GM18870 (cell line): ENCODE results near the gene NCBP2.
"Not testable (repeated sequence)": the region's sequence is repeated elsewhere in the genome, so short reads cannot be mapped to it uniquely, and the experiment has no call there.

ENCODE experiments used
- ATAC-seq: cut with Tn5 transposase; IDR thresholded peaks from one replicate; pipeline ENCODE4 v1.9.1; 2021; ENCODE audit warnings: moderate library complexity; ENCODE audit not compliant: unreplicated experiment

NCBP2 gene

DNA sequence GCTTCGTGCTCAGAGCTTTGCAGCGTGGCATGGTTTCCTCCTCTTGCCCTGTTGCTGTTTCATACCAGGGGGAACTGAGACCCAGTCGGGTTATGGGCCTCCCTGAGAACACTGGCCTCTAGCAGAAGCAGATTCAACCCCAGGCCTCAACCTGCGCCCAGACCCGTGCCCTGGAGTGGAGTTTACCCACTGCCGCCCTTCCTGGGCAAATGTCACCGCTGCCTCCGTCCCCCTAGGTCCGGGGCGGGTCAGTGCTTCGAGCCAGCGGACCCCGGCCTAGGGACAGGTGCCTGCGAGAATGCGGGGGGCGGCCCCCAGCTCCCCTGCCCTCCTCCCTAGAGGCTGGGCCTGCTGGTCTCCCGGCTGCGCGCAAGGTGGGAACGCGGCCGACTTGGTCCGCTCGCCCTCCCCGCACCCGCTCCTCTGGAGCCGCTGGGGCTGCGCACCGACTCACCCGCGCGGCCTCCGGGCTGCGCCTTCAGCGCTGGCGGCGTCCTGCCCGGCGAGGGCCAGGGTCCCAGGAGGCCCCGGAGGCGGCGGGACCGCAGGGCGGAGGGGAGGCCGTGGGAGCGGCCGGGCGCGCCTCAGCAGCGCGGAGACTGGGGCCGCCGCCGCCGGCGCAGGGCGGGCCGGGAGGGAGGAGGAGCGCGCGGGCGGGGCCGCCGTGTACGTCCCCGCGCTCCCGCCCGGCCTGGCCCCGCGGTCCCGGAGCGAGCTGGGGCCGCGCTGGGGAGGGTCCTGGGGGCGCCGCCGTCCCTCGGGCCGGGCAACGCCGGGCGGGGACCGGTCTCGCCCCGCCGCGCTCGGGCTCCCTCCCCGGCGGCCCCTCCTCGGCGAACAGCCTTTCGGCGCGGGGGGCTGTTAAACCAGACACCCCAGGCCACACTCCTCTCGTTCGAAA lies 26.2 kb upstream of the NCBP2 start, which contains the start of gene PIGZ:
Gene PIGZ, minus strand, starts transcription at position 601 of the 901 bp plus-strand sequence. CDS start 16,802 bp downstream, outside the sequence.
- no peak for ATAC-seq

DNA sequence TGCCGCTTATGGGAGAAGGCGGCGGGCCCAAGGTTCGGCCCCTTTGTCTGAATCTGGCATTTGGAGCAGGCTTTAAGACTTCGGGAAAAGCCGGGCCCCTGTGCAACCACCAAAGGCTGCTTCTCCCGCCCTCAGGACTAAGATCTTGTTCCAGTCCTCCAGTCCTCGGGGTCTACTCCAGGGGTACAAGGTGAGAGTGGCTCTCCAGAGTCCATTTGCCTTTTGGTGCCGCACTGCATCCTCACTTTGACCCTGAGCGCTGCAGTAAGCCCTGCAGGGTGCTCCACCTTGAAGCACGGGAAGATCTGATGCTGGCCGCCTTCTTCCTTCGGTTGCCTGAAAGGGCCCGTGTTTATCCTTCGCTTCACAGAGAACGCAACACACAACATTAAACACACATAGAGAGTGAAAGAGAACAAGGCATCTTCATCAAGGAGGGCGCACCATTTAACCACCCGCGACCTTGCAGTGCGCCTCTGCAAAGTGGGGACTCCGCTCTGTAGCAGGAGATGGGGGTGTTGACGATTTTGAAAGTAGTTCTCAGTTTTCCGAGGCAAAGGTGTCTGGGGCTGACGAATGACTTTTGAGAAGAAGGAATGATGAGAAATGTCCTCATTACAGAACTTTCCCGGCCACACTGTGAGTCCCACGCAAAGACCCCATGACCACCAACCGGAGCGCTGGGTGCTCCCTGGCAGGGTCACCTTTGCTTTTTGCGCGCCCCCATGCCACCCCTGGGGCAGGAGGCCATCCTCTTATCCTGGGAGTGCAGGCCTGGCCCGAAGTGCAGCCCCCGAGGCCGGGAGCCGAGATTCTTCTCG lies 25.3 kb upstream of the NCBP2 start:
- no peak for ATAC-seq

DNA sequence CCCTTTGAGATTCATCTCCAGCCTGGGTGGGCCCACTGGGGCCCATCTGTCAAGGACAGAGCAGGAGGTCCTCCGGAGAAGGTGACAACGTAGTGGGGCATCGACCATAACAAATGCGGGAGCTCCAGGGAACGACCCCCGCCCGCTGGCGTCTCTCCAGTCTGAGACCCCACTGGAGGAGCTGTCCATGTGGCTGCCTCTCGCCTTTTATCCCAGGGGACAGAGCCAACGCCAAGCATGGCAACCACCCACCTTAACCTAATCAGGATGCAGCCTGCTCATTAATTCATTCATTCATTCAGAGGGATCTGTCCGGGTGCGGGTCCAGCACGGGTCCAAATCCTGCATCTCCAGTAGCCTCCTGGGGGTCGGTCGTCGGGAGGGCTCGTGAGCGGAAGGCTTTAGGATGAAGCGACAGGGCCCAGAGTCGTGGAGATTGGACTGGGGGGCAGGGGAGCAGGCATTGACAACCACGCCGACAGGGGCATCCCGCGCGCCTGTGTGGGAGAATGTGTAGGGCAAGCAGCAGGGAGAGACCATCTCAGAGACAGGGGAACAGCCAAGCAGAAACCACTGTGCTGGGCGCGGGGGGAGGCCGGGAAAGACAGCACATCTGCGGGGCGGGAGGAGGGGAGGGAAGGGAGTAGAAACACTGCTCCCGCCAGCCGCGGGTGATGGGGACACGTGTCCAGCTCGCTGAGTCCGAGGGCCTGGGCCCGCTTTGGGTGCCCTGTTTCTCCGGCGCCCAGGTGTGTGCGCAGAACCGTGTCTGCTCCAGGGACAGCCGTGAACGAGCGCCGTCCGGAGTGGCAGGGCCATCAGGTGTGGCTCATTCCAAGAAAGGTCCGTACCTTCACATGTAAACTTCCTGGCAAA lies 24.4 kb upstream of the NCBP2 start:
- ATAC-seq: no peak

DNA sequence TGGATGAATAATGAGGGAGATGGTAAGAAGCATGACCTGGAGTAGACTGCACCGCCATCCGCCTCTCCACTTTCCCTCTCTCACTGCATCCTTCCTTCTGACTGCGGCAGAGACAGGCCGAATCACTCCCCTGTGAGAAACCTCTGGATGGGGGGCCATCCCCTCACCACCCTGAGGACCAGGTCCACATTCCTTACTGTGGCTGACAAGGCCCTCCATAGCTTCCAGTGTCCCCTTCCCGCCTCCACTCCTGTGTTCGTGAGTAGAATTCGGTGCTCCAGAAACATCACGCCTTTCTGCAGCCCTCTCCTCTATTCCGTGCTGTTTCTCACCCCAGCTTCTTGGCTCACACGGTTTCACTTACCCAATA lies 23.5 kb upstream of the NCBP2 start:
- no peak for ATAC-seq

DNA sequence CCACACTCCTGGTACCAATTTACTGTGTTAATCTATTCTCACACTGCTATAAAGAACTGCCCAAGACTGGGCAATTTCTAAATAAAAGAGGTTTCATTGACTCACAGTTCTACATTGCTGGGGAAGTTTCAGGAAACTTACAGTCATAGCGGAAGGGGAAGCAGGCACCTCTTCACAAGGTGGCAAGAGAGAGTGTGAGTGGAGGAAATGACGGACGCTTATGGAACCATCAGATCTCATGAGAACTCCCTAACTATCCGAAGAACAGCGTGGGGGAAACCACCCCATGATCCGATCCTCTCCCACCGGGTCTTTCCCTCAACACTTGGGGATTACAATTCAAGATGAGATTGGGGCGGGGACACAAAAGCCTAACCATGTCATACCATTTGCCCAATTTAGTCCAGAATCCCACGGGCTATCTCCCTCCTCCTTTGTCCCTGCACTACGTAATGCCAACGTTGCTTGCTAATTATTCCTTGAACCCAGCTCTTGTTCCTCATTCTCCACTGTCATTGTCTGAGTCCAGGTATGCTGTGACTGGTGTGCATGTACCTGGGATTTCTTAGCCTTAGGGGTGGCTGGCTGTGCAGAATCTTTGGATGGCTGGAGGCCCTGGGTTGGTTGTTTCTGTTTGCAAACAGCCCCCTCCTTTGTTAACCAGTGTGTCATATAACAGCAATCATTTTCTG lies 22.9 kb upstream of the NCBP2 start:
- ATAC-seq: no peak

DNA sequence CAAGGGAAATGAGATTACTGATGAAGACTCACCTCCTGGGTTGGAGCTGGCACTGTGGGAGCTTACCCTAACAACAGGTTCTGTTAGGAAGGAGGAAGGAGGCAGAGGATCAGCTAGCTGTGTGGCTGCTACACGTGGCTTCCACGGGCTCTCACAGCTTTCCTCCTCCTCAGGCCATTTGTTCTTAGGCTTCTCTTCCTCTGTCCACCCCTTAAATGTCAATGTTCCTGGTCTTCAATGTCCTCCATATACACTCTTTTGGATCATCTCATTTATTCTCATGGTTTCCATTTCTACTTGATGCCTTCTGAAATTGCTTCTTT lies 21.3 kb upstream of the NCBP2 start:
- no peak for ATAC-seq

DNA sequence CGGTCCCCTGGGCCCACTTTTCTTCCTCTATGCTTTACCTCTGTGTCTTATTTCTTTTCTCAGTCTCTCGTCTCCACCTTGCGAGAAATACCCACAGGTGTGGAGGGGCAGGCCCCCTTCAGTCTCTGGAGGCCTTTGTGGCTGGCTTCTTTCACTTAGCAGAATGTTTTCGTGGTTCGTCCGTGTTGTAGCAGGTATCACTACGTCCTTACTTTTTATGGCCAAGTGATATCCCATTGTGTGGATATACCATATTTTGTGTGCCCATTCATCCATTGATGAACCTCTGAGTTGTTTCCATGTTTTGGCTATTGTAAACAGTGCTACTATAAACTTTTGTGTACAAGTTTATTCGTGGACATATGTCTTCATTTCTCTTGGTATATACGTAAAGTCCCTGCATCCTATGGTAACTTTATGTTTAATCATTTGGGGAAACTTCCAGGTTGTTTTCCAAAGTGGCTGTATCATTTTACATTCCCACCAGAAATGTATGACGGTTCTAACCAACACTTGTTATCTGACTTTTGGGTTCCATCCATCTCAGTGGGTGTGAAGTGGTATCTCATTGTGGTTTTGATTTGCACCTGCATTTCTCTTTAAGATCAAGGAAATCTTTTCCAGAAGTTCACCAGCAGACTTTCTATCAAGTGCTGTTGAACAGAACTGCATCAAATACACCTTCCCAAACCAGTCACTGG lies 20.8 kb upstream of the NCBP2 start:
- ATAC-seq: no peak

DNA sequence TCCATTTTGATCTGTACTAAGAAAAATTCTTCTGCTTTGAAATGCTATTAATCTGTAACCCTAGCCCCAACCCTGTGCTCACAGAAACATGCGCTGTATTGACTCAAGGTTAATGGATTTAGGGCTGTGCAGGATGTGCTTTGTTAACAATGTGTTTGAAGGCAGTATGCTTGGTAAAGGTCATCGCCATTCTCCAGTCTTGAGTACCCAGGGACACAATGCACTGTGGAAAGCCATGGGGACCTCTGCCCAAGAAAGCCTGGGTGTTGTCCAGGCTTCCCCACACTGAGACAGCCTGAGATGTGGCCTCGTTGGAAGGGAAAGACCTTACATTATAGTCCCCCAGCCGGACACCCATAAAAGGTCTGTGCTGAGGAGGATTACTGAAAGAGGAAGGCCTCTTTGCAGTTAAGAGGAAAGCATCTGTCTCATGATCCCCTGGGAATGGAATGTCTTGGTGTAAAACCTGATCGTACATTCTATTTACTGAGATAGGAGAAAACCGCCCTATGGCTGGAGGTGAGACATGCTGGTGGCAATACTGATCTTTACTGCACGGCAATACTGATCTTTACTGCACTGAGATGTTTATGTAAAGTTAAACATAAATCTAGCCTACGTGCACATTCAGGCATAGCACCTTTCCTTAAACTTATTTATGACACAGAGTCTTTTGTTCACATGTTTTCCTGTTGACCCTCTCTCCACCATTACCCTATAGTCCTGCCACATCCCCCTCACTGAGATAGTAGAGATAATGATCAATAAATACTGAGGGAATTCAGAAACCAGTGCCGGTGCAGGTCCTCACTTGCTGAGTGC lies 20.0 kb upstream of the NCBP2 start:
- no peak for ATAC-seq

DNA sequence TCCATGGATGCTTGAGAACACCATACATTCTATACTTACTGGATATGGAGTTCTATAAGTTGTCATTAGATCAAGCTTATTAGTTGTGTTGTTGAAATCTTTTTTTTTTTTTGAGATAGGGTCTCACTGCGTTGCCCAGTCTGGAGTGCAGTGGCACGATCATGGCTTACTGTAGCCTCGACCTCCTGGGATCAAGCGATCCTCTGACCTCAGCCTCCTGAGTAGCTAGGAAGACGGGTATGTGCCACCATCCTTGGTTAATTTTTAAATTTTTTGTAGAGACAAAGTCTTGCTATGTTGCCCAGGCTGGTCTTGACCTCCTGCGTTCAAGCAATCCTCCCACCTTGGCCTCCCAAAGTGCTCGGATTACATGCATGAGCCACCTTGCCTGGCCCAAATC lies 12.5 kb upstream of the NCBP2 start:
- no peak for ATAC-seq

DNA sequence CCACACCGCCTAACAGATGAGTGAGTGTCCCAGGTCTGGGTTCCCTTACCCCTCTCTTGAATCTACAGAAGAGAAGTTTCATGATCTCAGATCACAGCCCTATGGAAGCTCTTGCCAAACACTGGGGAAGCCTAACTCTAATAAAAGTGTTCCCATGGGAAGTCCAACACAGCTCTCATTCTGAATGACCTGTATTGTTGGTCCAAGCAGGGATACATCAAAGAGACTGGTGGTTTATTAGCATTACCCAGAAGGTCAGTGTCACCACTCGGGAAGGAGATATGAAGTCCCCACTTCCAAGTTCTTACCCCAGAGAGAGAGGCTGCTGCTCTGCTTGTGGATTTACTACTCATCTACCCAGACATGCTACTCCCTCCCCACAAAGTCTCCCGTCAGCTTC lies 9.0 kb upstream of the NCBP2 start:
- no peak for ATAC-seq

DNA sequence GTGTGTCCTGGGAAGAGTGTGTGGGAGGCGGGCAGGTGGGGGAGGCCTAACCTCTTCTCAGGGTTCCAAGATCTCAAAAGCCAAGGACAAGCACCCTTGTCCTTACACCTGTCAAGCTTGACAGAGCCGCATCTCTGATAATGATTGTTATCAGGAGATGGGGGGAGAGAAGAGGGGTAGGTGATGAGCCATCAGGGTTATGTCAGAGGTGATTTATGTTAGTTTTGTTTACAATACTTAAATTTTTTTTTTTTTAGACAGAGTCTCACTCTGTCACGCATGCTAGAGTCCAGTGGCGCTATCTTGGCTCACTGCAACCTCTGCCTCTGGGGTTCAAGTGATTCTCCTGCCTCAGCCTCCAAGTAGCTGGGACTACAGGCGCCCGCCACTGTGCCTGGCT lies 7.4 kb upstream of the NCBP2 start:
- no peak for ATAC-seq

DNA sequence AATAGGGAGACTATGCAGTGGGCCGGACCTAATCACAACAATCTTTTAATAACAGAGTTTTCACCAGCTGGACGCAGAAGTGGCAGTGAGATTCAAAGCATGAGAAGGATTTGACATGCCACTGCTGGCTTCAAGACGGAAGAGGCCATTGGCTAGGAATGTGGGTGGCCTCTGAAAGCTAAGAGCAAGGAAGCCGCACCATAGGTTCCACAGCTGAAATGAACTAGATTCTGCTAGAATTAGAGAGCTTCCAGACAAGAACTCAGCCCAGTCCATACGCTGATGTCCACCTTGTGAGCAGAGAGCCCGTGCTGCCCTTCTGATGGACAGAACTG lies 6.9 kb upstream of the NCBP2 start:
- ATAC-seq: no peak

DNA sequence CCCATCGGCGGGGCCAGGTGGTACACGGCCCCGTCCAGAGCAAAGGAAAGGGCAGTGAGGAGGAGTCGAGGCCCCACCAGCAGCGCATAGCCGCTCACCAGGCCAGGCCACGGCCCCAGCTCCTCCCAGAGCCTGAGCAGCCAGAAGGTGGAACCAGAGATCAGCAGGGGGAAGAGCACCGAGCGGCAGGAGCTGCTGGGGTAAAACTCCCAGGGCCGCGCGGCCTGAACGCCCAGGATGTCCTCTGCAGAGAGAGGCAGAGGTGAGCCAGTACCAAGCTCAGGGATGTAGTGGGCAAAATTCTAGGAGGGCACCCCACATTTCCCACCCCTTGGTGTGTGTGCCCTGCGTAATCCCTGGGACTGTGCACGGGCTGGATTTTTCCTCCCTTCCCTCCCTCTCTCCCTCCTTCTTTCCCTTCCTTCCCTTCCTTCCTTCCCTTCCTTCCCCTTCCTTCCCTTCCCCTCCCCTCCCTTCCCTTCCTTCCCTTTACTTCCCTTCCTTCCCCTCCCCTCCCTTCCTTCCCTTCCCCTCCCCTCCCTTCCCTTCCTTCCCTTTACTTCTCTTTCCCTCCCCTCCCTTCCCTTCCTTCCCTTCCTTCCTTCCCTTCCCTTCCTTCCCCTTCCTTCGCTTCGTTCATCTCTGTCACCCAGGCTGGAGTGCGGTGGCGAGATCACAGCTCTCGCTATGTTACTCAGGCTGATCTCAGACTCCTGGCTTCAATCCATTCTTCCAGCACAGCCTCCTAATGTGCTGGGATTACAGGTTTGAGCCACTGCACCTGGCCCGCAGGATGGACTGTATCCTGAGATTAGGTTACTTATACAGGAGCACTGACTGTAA lies 6.3 kb upstream of the NCBP2 start:
- no peak for ATAC-seq

DNA sequence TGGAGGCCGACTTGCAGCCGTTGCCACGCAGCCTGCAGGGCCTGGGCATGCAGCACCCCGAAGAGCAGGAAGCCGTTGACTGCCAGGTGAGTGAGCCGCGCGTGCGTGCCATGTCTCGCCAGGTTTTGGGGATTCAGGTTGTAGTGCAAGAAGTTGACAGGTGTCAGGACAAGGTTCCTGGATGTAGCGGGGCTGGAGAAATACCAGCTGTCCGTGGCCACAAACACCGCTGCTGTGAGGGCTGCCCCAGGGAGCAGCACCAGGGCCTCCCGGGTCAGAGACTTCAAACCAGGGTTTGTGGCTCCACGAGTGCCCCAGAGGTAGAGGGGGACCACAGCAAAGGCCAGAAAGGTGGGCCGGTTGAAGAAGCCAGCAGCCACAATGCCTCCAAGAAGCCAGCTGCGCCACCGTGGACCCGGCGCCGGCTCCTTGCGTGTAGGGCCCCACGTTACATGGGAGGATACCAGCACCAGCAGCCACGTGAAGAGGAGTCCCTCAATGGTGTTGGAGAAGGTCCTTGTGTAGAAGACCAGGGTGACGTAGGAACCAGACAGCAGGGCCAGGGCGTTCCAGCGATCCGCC lies 5.6 kb upstream of the NCBP2 start:
- ATAC-seq: no peak

DNA sequence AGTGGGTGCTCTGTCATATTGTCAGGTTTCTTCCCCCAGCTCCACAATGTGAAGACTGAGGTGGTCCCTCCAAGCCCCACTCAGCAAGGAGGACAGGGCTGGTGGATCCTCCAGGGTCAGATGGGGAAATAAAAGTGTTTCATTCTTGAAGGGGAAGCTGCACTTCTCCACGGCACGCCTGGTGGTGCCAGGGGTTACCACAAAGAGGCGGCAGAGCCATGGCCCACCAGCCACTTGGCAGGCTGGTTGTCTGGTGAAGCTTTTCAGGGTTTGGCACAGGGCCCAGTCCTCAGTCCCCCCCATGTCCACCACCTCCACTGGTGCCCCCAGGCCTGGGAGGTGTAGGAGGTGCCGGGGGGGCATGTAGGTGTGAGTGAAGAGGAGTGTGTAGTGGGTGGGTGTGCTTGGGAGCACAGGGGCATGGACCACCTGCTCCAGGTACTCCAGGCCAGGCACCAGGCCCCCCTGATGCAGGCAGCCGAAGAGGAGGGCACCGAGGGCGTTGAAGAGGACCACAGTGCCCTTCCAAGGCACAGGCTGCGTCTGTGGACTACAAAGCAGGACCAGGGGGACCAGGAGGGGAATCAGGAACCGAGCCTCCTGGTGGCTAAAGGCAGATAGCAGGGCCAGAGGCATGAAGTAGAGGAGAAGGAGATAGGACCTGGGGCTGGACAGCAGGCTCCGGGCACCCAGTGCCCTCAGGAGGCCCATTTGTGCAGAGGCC lies 5.0 kb upstream of the NCBP2 start:
- no peak for ATAC-seq

DNA sequence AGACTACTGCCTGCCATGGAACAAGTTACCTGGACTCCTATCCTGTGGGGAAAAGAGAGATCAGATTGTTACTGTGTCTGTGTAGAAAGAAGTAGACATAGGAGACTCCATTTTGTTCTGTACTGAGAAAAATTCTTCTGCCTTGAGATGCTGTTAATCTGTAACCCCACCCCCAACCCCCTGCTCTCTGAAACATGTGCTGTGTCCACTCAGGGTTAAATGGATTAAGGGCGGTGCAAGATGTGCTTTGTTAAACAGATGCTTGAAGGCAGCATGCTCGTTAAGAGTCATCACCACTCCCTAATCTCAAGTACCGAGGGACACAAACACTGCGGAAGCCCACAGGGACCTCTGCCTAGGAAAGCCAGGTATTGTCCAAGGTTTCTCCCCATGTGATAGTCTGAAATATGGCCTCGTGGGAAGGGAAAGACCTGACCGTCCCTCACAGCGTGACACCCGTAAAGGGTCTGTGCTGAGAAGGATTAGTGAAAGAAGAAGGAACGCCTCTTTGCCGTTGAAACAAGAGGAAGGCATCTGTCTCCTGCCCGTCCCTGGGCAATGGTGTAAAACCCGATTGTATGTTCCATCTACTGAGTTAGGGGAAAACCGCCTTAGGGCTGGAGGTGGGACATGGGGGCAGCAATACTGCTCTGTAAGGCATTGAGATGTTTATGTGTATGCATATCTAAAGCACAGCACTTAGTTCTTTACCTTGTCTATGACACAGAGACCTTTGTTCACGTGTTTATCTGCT lies 1.9 kb upstream of the NCBP2 start:
- ATAC-seq: not testable (repeated sequence)

DNA sequence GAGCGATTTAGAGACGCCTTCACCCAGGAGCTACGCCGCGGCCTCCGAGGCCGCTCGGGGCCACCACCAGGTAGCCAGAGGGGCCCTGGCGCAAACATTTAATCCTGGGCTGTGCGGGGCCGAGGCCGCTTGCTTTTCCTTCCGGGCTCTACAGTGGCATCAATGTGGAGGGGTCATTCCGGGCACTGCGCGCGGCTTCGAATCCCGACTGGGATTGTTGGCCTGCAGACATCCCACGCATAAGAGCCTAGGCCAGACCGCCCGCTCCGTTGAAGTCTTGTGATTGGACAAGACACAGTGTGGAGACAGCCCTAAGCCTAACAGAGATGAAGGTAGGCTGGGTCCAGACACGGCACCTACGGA lies 568 bp upstream of the NCBP2 start:
- no peak for ATAC-seq
